A549 treated with GW870086 at 1 μM for 4 hours (cell line): ENCODE data around the gene LRRC55. TPM values are rescaled to one million over a fixed set of nuclear protein-coding genes. Genes with fewer than 3 reads are reported as not detected.

Experiments used
- total RNA-seq: library from RNA; stranded (reverse); fragments of 200-300 nt; extraction: Qiagen RNA extraction; gene quantifications from 5 replicates; pipeline ENCODE4 v1.2.3, GENCODE V29; 2022; ENCODE audit warnings: low read depth

LRRC55 gene, protein sequence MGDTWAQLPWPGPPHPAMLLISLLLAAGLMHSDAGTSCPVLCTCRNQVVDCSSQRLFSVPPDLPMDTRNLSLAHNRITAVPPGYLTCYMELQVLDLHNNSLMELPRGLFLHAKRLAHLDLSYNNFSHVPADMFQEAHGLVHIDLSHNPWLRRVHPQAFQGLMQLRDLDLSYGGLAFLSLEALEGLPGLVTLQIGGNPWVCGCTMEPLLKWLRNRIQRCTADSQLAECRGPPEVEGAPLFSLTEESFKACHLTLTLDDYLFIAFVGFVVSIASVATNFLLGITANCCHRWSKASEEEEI
- total RNA-seq, result not detected in 5 replicates

DNA sequence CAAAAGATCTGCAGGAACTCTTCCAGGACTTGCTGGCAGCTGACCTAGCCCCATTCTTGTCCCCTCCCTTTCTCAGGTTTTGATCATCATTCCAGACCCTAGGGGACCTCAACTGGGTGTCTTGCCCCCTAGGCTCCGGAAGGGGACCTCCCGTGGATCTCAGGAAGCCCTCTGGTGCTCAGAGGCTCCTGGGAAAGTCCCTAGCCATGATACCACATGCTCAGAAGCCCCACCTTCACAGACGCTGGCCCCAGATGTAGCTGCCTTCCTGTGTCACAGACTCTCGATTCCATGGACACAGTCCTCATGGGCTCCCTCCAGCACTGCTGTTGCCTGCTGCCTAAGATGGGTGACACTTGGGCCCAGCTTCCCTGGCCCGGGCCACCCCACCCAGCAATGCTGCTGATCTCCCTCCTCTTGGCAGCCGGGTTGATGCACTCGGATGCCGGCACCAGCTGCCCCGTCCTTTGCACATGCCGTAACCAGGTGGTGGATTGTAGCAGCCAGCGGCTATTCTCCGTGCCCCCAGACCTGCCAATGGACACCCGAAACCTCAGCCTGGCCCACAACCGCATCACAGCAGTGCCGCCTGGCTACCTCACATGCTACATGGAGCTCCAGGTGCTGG lies at the start of gene LRRC55:
Gene LRRC55 (plus strand): TSS at position 276 of the 628 bp plus-strand sequence. CDS start 70 bp downstream, at position 346.

DNA sequence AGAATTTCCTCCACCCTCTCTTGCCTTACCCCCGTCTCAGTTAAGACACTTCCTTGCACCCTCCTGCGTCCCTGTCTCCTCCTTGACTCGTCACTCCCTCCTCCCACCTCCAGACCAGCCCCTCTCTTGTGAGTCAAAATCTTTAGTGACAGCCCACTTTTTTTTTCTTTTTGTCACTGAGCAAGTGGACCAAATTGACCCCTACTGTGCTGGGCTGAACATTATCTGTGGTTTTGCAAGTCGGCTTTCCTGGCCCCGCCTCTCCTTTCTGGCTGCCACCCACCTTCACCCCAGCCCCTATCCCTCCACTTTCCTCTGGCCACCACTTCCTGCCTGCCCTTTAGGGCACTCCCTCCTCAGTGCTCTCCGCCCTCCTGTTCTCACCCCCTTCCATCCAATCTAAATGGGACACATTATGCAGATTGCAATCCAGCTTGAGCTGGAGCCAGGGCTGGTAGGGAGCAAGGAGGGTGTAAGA lies 55.5 kb downstream of the LRRC55 start, which contains the start of gene APLNR:
Gene APLNR (minus strand): TSS at position 47 of the 478 bp plus-strand sequence. CDS start 246 bp downstream, outside the sequence.

Other genes starting within 250 kb of the LRRC55 start
- not detected in 5 replicates for gene OR5AK2, start 193.0 kb upstream of the LRRC55 start, total RNA-seq
- 0.05 TPM in 1 of 5 replicates, not detected in the others for gene APLNR, start 55.3 kb downstream of the LRRC55 start, total RNA-seq
- 71.5 to 93.7 TPM (median 88.7 TPM) in 5 replicates for gene TNKS1BP1, start 143.0 kb downstream of the LRRC55 start, total RNA-seq
- 204 to 235 TPM (median 224 TPM) in 5 replicates for gene SSRP1, start 153.9 kb downstream of the LRRC55 start, total RNA-seq
- gene P2RX3, start 156.4 kb downstream of the LRRC55 start, total RNA-seq, result 0.08 to 0.17 TPM (median 0.11 TPM) in 4 of 5 replicates, not detected in the other
- gene PRG3, start 199.2 kb downstream of the LRRC55 start, total RNA-seq, result not detected in 5 replicates
- not detected in 5 replicates for gene PRG2, start 208.7 kb downstream of the LRRC55 start, total RNA-seq
- 0.26 to 1.3 TPM (median 0.53 TPM) in 5 replicates for gene SLC43A3, start 245.2 kb downstream of the LRRC55 start, total RNA-seq